SK-N-SH treated with all-trans-retinoic acid at 6 μM for 48 hours (cell line): ENCODE results near the gene S100A4.

Source experiments
- ATAC-seq: fragments of 200-7000 bp; cut with Tn5 transposase; 3 replicates; pipeline ENCODE4 v1.9.1; 2020; ENCODE audit warnings: mild to moderate bottlenecking, moderate library complexity
- ARNTL ChIP-seq: fragments of 450-650 bp; formaldehyde crosslinking; IDR thresholded peaks from 2 replicates; pipeline ENCODE4 v1.5.0; 2020; ENCODE audit warnings: low read depth, mild to moderate bottlenecking, moderate library complexity, borderline replicate concordance
- BACH2 ChIP-seq: fragments of 250-450 bp; sonication (Bioruptor Pico); IDR thresholded peaks from 2 replicates; pipeline ENCODE4 v1.9.0; 2021; ENCODE audit warnings: mild to moderate bottlenecking, borderline replicate concordance
- CSDC2 ChIP-seq: fragments of 250-450 bp; sonication (Bioruptor Pico); IDR thresholded peaks from 2 replicates; pipeline ENCODE4 v1.5.0; 2020; ENCODE audit warnings: mild to moderate bottlenecking, moderate library complexity
- CSRNP3 ChIP-seq: fragments of 250-450 bp; sonication (Bioruptor Pico); IDR thresholded peaks from 2 replicates; pipeline ENCODE4 v1.5.1; 2021; ENCODE audit warnings: mild to moderate bottlenecking, moderate library complexity
- ESRRG ChIP-seq: fragments of 250-450 bp; sonication (Bioruptor Pico); IDR thresholded peaks from 2 replicates; pipeline ENCODE4 v1.6.1; 2021; ENCODE audit warnings: mild to moderate bottlenecking
- GLIS3 ChIP-seq: fragments of 250-450 bp; sonication (Bioruptor Pico); IDR thresholded peaks from 2 replicates; pipeline ENCODE4 v1.5.0; 2020; ENCODE audit warnings: mild to moderate bottlenecking, moderate library complexity
- ISL1 ChIP-seq: fragments of 250-450 bp; sonication (Bioruptor Pico); IDR thresholded peaks from 2 replicates; pipeline ENCODE4 v2.1.2; 2022; ENCODE audit warnings: mild to moderate bottlenecking, moderate library complexity
- OSR1 ChIP-seq: fragments of 250-450 bp; sonication (Bioruptor Pico); IDR thresholded peaks from 2 replicates; pipeline ENCODE4 v1.8.0; 2022; ENCODE audit warnings: moderate library complexity, mild to moderate bottlenecking, inconsistent platforms
- PPARA ChIP-seq: fragments of 250-450 bp; sonication (Bioruptor Pico); IDR thresholded peaks from 2 replicates; pipeline ENCODE4 v1.5.0; 2020; ENCODE audit warnings: mild to moderate bottlenecking, borderline replicate concordance
- RARB ChIP-seq: fragments of 250-450 bp; sonication (Bioruptor Pico); IDR thresholded peaks from 2 replicates; pipeline ENCODE4 v1.8.0; 2021; ENCODE audit warnings: mild to moderate bottlenecking, moderate library complexity
- SNAI2 ChIP-seq: fragments of 250-450 bp; sonication (Bioruptor Pico); IDR thresholded peaks from 2 replicates; pipeline ENCODE4 v1.5.0; 2020; ENCODE audit warnings: mild to moderate bottlenecking, moderate library complexity
- TCF4 ChIP-seq: fragments of 250-450 bp; sonication (Bioruptor Pico); IDR thresholded peaks from 2 replicates; pipeline ENCODE4 v1.8.0; 2021; ENCODE audit warnings: mild to moderate bottlenecking, moderate library complexity, borderline replicate concordance
- TOX ChIP-seq: fragments of 250-450 bp; sonication (Bioruptor Pico); IDR thresholded peaks from 2 replicates; pipeline ENCODE4 v1.8.0; 2021; ENCODE audit warnings: mild to moderate bottlenecking, moderate library complexity, borderline replicate concordance
- TSHZ2 ChIP-seq: fragments of 250-450 bp; sonication (Bioruptor Pico); IDR thresholded peaks from 2 replicates; pipeline ENCODE4 v1.5.0; 2020; ENCODE audit warnings: mild to moderate bottlenecking, moderate library complexity
- ZC3H10 ChIP-seq: fragments of 250-450 bp; sonication (Bioruptor Pico); IDR thresholded peaks from 2 replicates; pipeline ENCODE4 v1.5.1; 2021; ENCODE audit warnings: mild to moderate bottlenecking, moderate library complexity
- ZFP3 ChIP-seq: fragments of 250-450 bp; sonication (Bioruptor Pico); IDR thresholded peaks from 2 replicates; pipeline ENCODE4 v1.5.0; 2020; ENCODE audit warnings: mild to moderate bottlenecking, moderate library complexity
- ZFP30 ChIP-seq: fragments of 450-650 bp; formaldehyde crosslinking; IDR thresholded peaks from 2 replicates; pipeline ENCODE4 v1.5.0; 2022; ENCODE audit warnings: mild to moderate bottlenecking, moderate library complexity
- ZNF565 ChIP-seq: fragments of 450-650 bp; formaldehyde crosslinking; conservative IDR thresholded peaks from 2 replicates; pipeline ENCODE4 v1.5.0; 2020; ENCODE audit warnings: low read depth, mild to moderate bottlenecking, moderate library complexity
- ZNF70 ChIP-seq: fragments of 450-650 bp; formaldehyde crosslinking; IDR thresholded peaks from 2 replicates; pipeline ENCODE4 v1.5.0; 2020; ENCODE audit warnings: mild to moderate bottlenecking, moderate library complexity
- ZNF8 ChIP-seq: fragments of 450-650 bp; formaldehyde crosslinking; IDR thresholded peaks from 2 replicates; pipeline ENCODE4 v1.5.0; 2020; ENCODE audit warnings: mild to moderate bottlenecking, moderate library complexity
- TF ChIP-seq, protein P1 (sequence below): fragments of 250-450 bp; sonication (Bioruptor Pico); IDR thresholded peaks from 2 replicates; pipeline ENCODE4 v1.5.1; 2020; ENCODE audit warnings: low read depth, mild to moderate bottlenecking, moderate library complexity
- TF ChIP-seq, protein P2 (sequence below): fragments of 250-450 bp; sonication (Bioruptor Pico); IDR thresholded peaks from 2 replicates; pipeline ENCODE4 v1.8.0; 2020; ENCODE audit warnings: mild to moderate bottlenecking, moderate library complexity, borderline replicate concordance
- TF ChIP-seq, protein P3 (sequence below): fragments of 250-450 bp; sonication (Bioruptor Pico); IDR thresholded peaks from 2 replicates; pipeline ENCODE4 v1.8.0; 2021; ENCODE audit warnings: low read depth, mild to moderate bottlenecking, moderate library complexity, borderline replicate concordance

Gene S100A4

GRCh38 chr1:153513666-153514065, 31.9 kb downstream of the S100A4 start:
- no peak for ATAC-seq
- no peak for TF ChIP-seq ZFP30 (CRISPR knock-in tag)
- no peak for TF ChIP-seq TCF4 (CRISPR knock-in tag)
- TF ChIP-seq, protein P1, sequence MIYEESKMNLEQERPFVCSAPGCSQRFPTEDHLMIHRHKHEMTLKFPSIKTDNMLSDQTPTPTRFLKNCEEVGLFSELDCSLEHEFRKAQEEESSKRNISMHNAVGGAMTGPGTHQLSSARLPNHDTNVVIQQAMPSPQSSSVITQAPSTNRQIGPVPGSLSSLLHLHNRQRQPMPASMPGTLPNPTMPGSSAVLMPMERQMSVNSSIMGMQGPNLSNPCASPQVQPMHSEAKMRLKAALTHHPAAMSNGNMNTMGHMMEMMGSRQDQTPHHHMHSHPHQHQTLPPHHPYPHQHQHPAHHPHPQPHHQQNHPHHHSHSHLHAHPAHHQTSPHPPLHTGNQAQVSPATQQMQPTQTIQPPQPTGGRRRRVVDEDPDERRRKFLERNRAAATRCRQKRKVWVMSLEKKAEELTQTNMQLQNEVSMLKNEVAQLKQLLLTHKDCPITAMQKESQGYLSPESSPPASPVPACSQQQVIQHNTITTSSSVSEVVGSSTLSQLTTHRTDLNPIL, result no peak
- no peak for TF ChIP-seq ZNF70 (CRISPR knock-in tag)
- TF ChIP-seq SNAI2, result no peak
- TF ChIP-seq BACH2 (CRISPR knock-in tag), result no peak
- no peak for TF ChIP-seq TOX (CRISPR knock-in tag)
- TF ChIP-seq ARNTL (CRISPR knock-in tag), result no peak
- TF ChIP-seq ZNF8 (CRISPR knock-in tag), result no peak
- TF ChIP-seq ZFP3 (CRISPR knock-in tag), result no peak
- no peak for TF ChIP-seq ISL1 (CRISPR knock-in tag)
- TF ChIP-seq ESRRG, result no peak
- TF ChIP-seq, protein P2, sequence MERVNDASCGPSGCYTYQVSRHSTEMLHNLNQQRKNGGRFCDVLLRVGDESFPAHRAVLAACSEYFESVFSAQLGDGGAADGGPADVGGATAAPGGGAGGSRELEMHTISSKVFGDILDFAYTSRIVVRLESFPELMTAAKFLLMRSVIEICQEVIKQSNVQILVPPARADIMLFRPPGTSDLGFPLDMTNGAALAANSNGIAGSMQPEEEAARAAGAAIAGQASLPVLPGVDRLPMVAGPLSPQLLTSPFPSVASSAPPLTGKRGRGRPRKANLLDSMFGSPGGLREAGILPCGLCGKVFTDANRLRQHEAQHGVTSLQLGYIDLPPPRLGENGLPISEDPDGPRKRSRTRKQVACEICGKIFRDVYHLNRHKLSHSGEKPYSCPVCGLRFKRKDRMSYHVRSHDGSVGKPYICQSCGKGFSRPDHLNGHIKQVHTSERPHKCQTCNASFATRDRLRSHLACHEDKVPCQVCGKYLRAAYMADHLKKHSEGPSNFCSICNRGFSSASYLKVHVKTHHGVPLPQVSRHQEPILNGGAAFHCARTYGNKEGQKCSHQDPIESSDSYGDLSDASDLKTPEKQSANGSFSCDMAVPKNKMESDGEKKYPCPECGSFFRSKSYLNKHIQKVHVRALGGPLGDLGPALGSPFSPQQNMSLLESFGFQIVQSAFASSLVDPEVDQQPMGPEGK (CRISPR knock-in tag), result no peak
- TF ChIP-seq RARB (CRISPR knock-in tag), result no peak
- TF ChIP-seq OSR1, result no peak
- no peak for TF ChIP-seq PPARA
- TF ChIP-seq, protein P3, sequence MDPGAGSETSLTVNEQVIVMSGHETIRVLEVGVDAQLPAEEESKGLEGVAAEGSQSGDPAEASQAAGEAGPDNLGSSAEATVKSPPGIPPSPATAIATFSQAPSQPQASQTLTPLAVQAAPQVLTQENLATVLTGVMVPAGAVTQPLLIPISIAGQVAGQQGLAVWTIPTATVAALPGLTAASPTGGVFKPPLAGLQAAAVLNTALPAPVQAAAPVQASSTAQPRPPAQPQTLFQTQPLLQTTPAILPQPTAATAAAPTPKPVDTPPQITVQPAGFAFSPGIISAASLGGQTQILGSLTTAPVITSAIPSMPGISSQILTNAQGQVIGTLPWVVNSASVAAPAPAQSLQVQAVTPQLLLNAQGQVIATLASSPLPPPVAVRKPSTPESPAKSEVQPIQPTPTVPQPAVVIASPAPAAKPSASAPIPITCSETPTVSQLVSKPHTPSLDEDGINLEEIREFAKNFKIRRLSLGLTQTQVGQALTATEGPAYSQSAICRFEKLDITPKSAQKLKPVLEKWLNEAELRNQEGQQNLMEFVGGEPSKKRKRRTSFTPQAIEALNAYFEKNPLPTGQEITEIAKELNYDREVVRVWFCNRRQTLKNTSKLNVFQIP (CRISPR knock-in tag), result no peak
- TF ChIP-seq TSHZ2 (CRISPR knock-in tag), result no peak

GRCh38 chr1:153513023-153513422, 32.6 kb downstream of the S100A4 start:
- ATAC-seq, result no peak
- TF ChIP-seq CSDC2 (CRISPR knock-in tag), result no peak

GRCh38 chr1:153510984-153511410, 34.6 kb downstream of the S100A4 start:
- TF ChIP-seq CSRNP3 (CRISPR knock-in tag) (no peak), ZNF70 (CRISPR knock-in tag) (no peak), ZFP3 (CRISPR knock-in tag) (no peak), BACH2 (CRISPR knock-in tag) (no peak), OSR1 (no peak), TOX (CRISPR knock-in tag) (no peak), ZNF565 (CRISPR knock-in tag) (no peak), ESRRG (no peak), ZC3H10 (CRISPR knock-in tag) (no peak), GLIS3 (CRISPR knock-in tag) (no peak), ARNTL (CRISPR knock-in tag) (no peak), ISL1 (CRISPR knock-in tag) (no peak), SNAI2 (no peak), RARB (CRISPR knock-in tag) (no peak)
- TF ChIP-seq, protein P1, result no peak
- TF ChIP-seq, protein P3 (CRISPR knock-in tag), result no peak
- TF ChIP-seq, protein P2 (CRISPR knock-in tag), result no peak
- ATAC-seq, result peak; percentile 83
